IMR-90 (cell line): Measurements from ENCODE around the gene PABPN1. TPM values are rescaled to one million over a fixed set of nuclear protein-coding genes. Genes with fewer than 3 reads are reported as not detected.

Experiments
- ATAC-seq: fragments of 200-7000 bp; cut with Tn5 transposase; 2 replicates; pipeline ENCODE4 v1.9.1; 2020; ENCODE audit warnings: low read depth, mild to moderate bottlenecking, moderate library complexity
- BruUV-seq: library from RNA; stranded (reverse); fragments of 400-500 nt; replicated peaks from 2 replicates; lab custom pipeline; 2021; lab: Mats Ljungman, UMichigan
- CTCF ChIA-PET: fragments of 300-600 bp; formaldehyde crosslinking; extraction: SDS; loops from one replicate; lab custom pipeline; 2021; ENCODE audit warnings: antibody characterized with exemption; lab: Yijun Ruan, JAX
- POLR2A ChIA-PET: fragments of 300-600 bp; sonication (Branson Sonifier 250); formaldehyde crosslinking; loops from one replicate; lab custom pipeline; 2022; ENCODE audit warnings: antibody characterized with exemption; ENCODE audit not compliant: unreplicated experiment; lab: Charles Lee
- DNase-seq: peaks from one replicate; pipeline ENCODE4 v3.0.0; 2013
- H2AFZ ChIP-seq: replicated peaks from 2 replicates; pipeline ENCODE3; 2013; ENCODE audit warnings: low read length, mild to moderate bottlenecking; ENCODE audit not compliant: poor library complexity
- H2AK5ac ChIP-seq: 2 replicates; pipeline ENCODE4 v1.6.1; 2013; ENCODE audit warnings: low read depth, low read length, inconsistent platforms
- H2AK9ac ChIP-seq: replicated peaks from 2 replicates; pipeline ENCODE3; 2013; ENCODE audit warnings: mild to moderate bottlenecking, low read depth, low read length, moderate library complexity; ENCODE audit not compliant: poor library complexity
- H2BK120ac ChIP-seq: 2 replicates; pipeline ENCODE4 v1.6.1; 2013; ENCODE audit warnings: low read depth, low read length, inconsistent platforms
- H2BK15ac ChIP-seq: 3 replicates; pipeline ENCODE4 v1.6.1; 2013; ENCODE audit warnings: low read depth, low read length, inconsistent platforms
- H2BK20ac ChIP-seq: 2 replicates; pipeline ENCODE4 v1.6.1; 2013; ENCODE audit warnings: low read depth, mild to moderate bottlenecking, inconsistent platforms, low read length, moderate library complexity
- H2BK5ac ChIP-seq: 2 replicates; pipeline ENCODE4 v1.6.1; 2013; ENCODE audit warnings: mild to moderate bottlenecking, low read depth, low read length, inconsistent platforms; ENCODE audit not compliant: poor library complexity, severe bottlenecking
- H3K14ac ChIP-seq: replicated peaks from 2 replicates; pipeline ENCODE4 v1.6.1; 2013; ENCODE audit warnings: low read depth, low read length, inconsistent platforms
- H3K18ac ChIP-seq: 2 replicates; pipeline ENCODE4 v1.6.1; 2013; ENCODE audit warnings: low read depth, low read length, control low read depth
- H3K23ac ChIP-seq: 2 replicates; pipeline ENCODE4 v1.6.1; 2013; ENCODE audit warnings: low read depth, low read length, inconsistent platforms
- H3K27ac ChIP-seq: 2 replicates; pipeline ENCODE4 v1.5.1; 2013; ENCODE audit warnings: mild to moderate bottlenecking, control low read depth, low read length; ENCODE audit not compliant: insufficient read depth
- H3K27me3 ChIP-seq: 2 replicates; pipeline ENCODE4 v1.6.1; 2013; ENCODE audit warnings: low read length; ENCODE audit not compliant: control insufficient read depth, insufficient read depth
- H3K36me3 ChIP-seq: 2 replicates; pipeline ENCODE4 v1.6.1; 2013; ENCODE audit warnings: low read length, mixed read lengths; ENCODE audit not compliant: control insufficient read depth, insufficient read depth
- H3K4ac ChIP-seq: 2 replicates; pipeline ENCODE4 v1.6.1; 2013; ENCODE audit warnings: low read depth, low read length, inconsistent platforms
- H3K4me1 ChIP-seq: 2 replicates; pipeline ENCODE4 v1.6.1; 2013; ENCODE audit warnings: low read length, mixed read lengths; ENCODE audit not compliant: control insufficient read depth, insufficient read depth
- H3K4me2 ChIP-seq: 2 replicates; pipeline ENCODE4 v1.6.1; 2013; ENCODE audit warnings: low read depth, mild to moderate bottlenecking, control low read depth, low read length, moderate library complexity
- H3K4me3 ChIP-seq: 2 replicates; pipeline ENCODE4 v1.5.1; 2013; ENCODE audit warnings: low read depth, mild to moderate bottlenecking, control low read depth, low read length, moderate library complexity; ENCODE audit not compliant: insufficient read depth
- H3K56ac ChIP-seq: 2 replicates; pipeline ENCODE4 v1.6.1; 2013; ENCODE audit warnings: low read length, inconsistent platforms; ENCODE audit not compliant: insufficient read depth; ENCODE audit errors: extremely low read depth
- H3K79me1 ChIP-seq, 2 experiments: 2 replicates each; pipeline ENCODE4 v1.6.1; 2013; ENCODE audit warnings: low read length in 2 of 2, inconsistent platforms in 1 of 2, low read depth in 1 of 2
- H3K9ac ChIP-seq: 2 replicates; pipeline ENCODE4 v1.6.1; 2013; ENCODE audit warnings: low read depth, low read length, control low read depth
- H3K9me1 ChIP-seq: 2 replicates; pipeline ENCODE4 v1.6.1; 2013; ENCODE audit warnings: low read length, inconsistent platforms; ENCODE audit not compliant: insufficient read depth
- H3K9me3 ChIP-seq: 2 replicates; pipeline ENCODE4 v1.6.1; 2013; ENCODE audit warnings: low read length; ENCODE audit not compliant: control insufficient read depth, insufficient read depth
- H4K20me1 ChIP-seq: 2 replicates; pipeline ENCODE4 v1.6.1; 2013; ENCODE audit warnings: low read length, inconsistent platforms; ENCODE audit not compliant: insufficient read depth
- H4K5ac ChIP-seq: 2 replicates; pipeline ENCODE4 v1.6.1; 2013; ENCODE audit warnings: mild to moderate bottlenecking, low read depth, low read length, control low read depth
- H4K8ac ChIP-seq, 2 experiments: 2 replicates each; pipeline ENCODE4 v1.6.1; 2013; ENCODE audit warnings: low read depth in 2 of 2, low read length in 2 of 2, control low read depth in 1 of 2, inconsistent platforms in 1 of 2
- H4K91ac ChIP-seq: 2 replicates; pipeline ENCODE4 v1.6.1; 2013; ENCODE audit warnings: low read depth, low read length, inconsistent platforms; ENCODE audit not compliant: insufficient read depth
- BHLHE40 ChIP-seq: fragments of 150-350 bp; IDR thresholded peaks from 2 replicates; pipeline ENCODE4 v1.6.1; 2016; ENCODE audit warnings: mild to moderate bottlenecking, low read depth, low read length
- CHD1 ChIP-seq: IDR thresholded peaks from 2 replicates; pipeline ENCODE4 v1.6.1; 2012; ENCODE audit warnings: low read depth, low read length, improper control_type of control experiment
- CTCF ChIP-seq: conservative IDR thresholded peaks from 2 replicates; pipeline ENCODE4 v1.5.1; 2012; ENCODE audit warnings: mild to moderate bottlenecking, low read depth, low read length, improper control_type of control experiment
- FOS ChIP-seq: fragments of 150-350 bp; IDR thresholded peaks from 2 replicates; pipeline ENCODE4 v1.6.1; 2016; ENCODE audit warnings: low read depth, low read length
- NFE2L2 ChIP-seq: fragments of 150-350 bp; IDR thresholded peaks from 2 replicates; pipeline ENCODE4 v1.6.1; 2016; ENCODE audit warnings: low read depth, mild to moderate bottlenecking, low read length
- POLR2A ChIP-seq: IDR thresholded peaks from 2 replicates; pipeline ENCODE4 v1.6.1; 2012; ENCODE audit warnings: mild to moderate bottlenecking, low read depth, low read length
- RAD21 ChIP-seq: IDR thresholded peaks from 2 replicates; pipeline ENCODE4 v1.6.1; 2012; ENCODE audit warnings: low read length, improper control_type of control experiment
- WGBS, 2 experiments: methylation state at CpG; one replicate each; pipeline versions ENCODE4 v1.1.5 to v1.1.7; 2013; ENCODE audit warnings: missing lambda C conversion rate in 2 of 2; ENCODE audit not compliant: insufficient read length in 1 of 2; ENCODE audit errors: extremely low coverage in 2 of 2; 5-methylcytosine and 5-hydroxymethylcytosine counted together
- dilution Hi-C: fragments of 300-500 bp; cut with HindIII; formaldehyde crosslinking; loops from one replicate; pipeline ENCODE4 v1.14.3; 2018; ENCODE audit warnings: low sequenced_read_pairs; ENCODE audit not compliant: unreplicated experiment
- in situ Hi-C: fragments of 300-500 bp; cut with MboI; formaldehyde crosslinking; loops from 3 replicates; pipeline ENCODE4 v1.14.3; 2019; ENCODE audit warnings: low sequenced_read_pairs, inconsistent platforms, mixed read lengths
- intact Hi-C: fragments of 100-400 bp; cut with micrococcal nuclease; formaldehyde crosslinking; loops from 2 replicates; pipeline ENCODE4 v1.10.0; 2022
- polyA plus RNA-seq, 3 experiments: library from polyadenylated mRNA; depleted of rRNA; stranded (reverse); fragments of >200 nt; gene quantifications; 2 replicates each; pipeline ENCODE4 v1.2.3, GENCODE V29; 2012; ENCODE audit warnings: low replicate concordance in 1 of 3
- total RNA-seq: library from RNA; depleted of rRNA; stranded (reverse); fragments of >200 nt; gene quantifications from 2 replicates; pipeline ENCODE4 v1.2.3, GENCODE V29; 2012

PABPN1 gene
- total and polyA plus RNA-seq, 2 of the 4 experiments (the other 2 are of a cell fraction) = 104 to 211 TPM

GRCh38 chr14:23348297-23348655, 27.0 kb downstream of the PABPN1 start:
- no peak for ATAC-seq
- Histone ChIP-seq H3K9me1 (no peaks in the 10 kb centered on the region), H3K27me3 (peaks cover 2% of the 10 kb centered on the region; the same call in 1 of the 2 replicates), H4K8ac (no peak overlapping the region), H2BK20ac (no peak overlapping the region), H4K5ac (no peak overlapping the region), H3K9ac (no peak overlapping the region), H3K23ac (no peak overlapping the region), H3K14ac (no peak overlapping the region), H3K36me3 (peaks cover 10% of the 10 kb centered on the region), H2AK9ac (no peak overlapping the region), H3K27ac (no peak overlapping the region), H3K18ac (no peak overlapping the region), H2AK5ac (no peak overlapping the region), H3K4me3 (no peak overlapping the region), H3K9me3 (no peaks in the 10 kb centered on the region), H3K4me1 (peaks cover 3% of the 10 kb centered on the region; the same call in 1 of the 2 replicates), H2BK120ac (no peak overlapping the region), H4K91ac (no peak overlapping the region), H3K56ac (no peak overlapping the region), H3K79me1 (peaks cover 0 to 7% of the 10 kb centered on the region in 2 experiments; a peak in 3 of 4 replicates), H2BK5ac (no peak overlapping the region), H2AFZ (no peak overlapping the region), H3K4ac (no peak overlapping the region), H2BK15ac (no peak overlapping the region), H4K20me1 (no peaks in the 10 kb centered on the region; the same call in 1 of the 2 replicates), H3K4me2 (no peak overlapping the region)
- DNase-seq = no peak
- WGBS, 2 experiments = no CpG with 5 or more reads among the region's 6 CpGs
- intact Hi-C loops = no loop called here
- POLR2A ChIA-PET = no interaction called here
- CTCF ChIA-PET = no interaction called here
- BruUV-seq = no TSS peak
- in situ Hi-C loops = no loop called here
- TF ChIP-seq POLR2A (no peak), CTCF (no peak), FOS (no peak), NFE2L2 (no peak), RAD21 (no peak), BHLHE40 (no peak), CHD1 (no peak)
- dilution Hi-C loops = no loop called here
